ENCODE data around the gene TRABD2B.

Gene TRABD2B

GRCh38 chr1:47986761-47987200 is 10.4 kb downstream of the TRABD2B start:
- Histone ChIP-seq H3K36me3 (ENCODE audit: low read depth) (no peaks in the 10 kb centered on the region), H3K27ac (ENCODE audit: poor library complexity, severe bottlenecking) (no peak overlapping the region), H3K4me3 (ENCODE audit: severe bottlenecking) (no peak overlapping the region), H3K4me1 (ENCODE audit: insufficient read depth, poor library complexity, severe bottlenecking) (no peaks in the 10 kb centered on the region), H3K27me3 (ENCODE audit: insufficient read depth, poor library complexity, severe bottlenecking) (peaks cover 2% of the 10 kb centered on the region), H3K9me3 (ENCODE audit: severe bottlenecking) (no peaks in the 10 kb centered on the region)
- TF ChIP-seq CTCF (IDR thresholded peaks at IDR 0.05; ENCODE audit: poor library complexity, severe bottlenecking), result no peak
- ATAC-seq (ENCODE audit: low read depth), result no peak
- no peak for DNase-seq (ENCODE audit: low spot score)

- no peak overlapping the region for H3K27ac ChIP-seq (ENCODE audit: poor library complexity, severe bottlenecking)
- H3K36me3 ChIP-seq (ENCODE audit: low read depth), result no peaks in the 10 kb centered on the region
- DNase-seq (ENCODE audit: low spot score) (no peak), ATAC-seq (ENCODE audit: low read depth) (no peak)
- TF ChIP-seq CTCF (IDR thresholded peaks at IDR 0.05; ENCODE audit: poor library complexity, severe bottlenecking), result no peak
- no peaks in the 10 kb centered on the region for H3K9me3 ChIP-seq (ENCODE audit: severe bottlenecking)
- H3K4me3 ChIP-seq (ENCODE audit: severe bottlenecking), result no peak overlapping the region
- no peaks in the 10 kb centered on the region for H3K4me1 ChIP-seq (ENCODE audit: insufficient read depth, poor library complexity, severe bottlenecking)
- H3K27me3 ChIP-seq (ENCODE audit: insufficient read depth, poor library complexity, severe bottlenecking), result peaks cover 2% of the 10 kb centered on the region
Measured at GRCh38 chr1:47985018-47985417, 12.2 kb downstream of the TRABD2B start.

- no peak overlapping the region for H3K4me3 ChIP-seq (ENCODE audit: severe bottlenecking)
- no peaks in the 10 kb centered on the region for H3K9me3 ChIP-seq (ENCODE audit: severe bottlenecking)
- no peak overlapping the region for H3K27ac ChIP-seq (ENCODE audit: poor library complexity, severe bottlenecking)
- no peak for TF ChIP-seq CTCF (IDR thresholded peaks at IDR 0.05; ENCODE audit: poor library complexity, severe bottlenecking)
- no peaks in the 10 kb centered on the region for H3K36me3 ChIP-seq (ENCODE audit: low read depth)
- H3K4me1 ChIP-seq (ENCODE audit: insufficient read depth, poor library complexity, severe bottlenecking), result no peaks in the 10 kb centered on the region
- ATAC-seq (ENCODE audit: low read depth) (no peak), DNase-seq (ENCODE audit: low spot score) (no peak)
- H3K27me3 ChIP-seq (ENCODE audit: insufficient read depth, poor library complexity, severe bottlenecking), result peaks cover 2% of the 10 kb centered on the region
Measured at GRCh38 chr1:47984175-47984789, 12.9 kb downstream of the TRABD2B start.

GRCh38 chr1:47983691-47984090 is 13.5 kb downstream of the TRABD2B start:
- ATAC-seq (ENCODE audit: low read depth) (no peak), DNase-seq (ENCODE audit: low spot score) (no peak)
- Histone ChIP-seq H3K9me3 (ENCODE audit: severe bottlenecking) (no peaks in the 10 kb centered on the region), H3K4me3 (ENCODE audit: severe bottlenecking) (no peak overlapping the region), H3K4me1 (ENCODE audit: insufficient read depth, poor library complexity, severe bottlenecking) (no peaks in the 10 kb centered on the region), H3K36me3 (ENCODE audit: low read depth) (no peaks in the 10 kb centered on the region), H3K27me3 (ENCODE audit: insufficient read depth, poor library complexity, severe bottlenecking) (peaks cover 2% of the 10 kb centered on the region), H3K27ac (ENCODE audit: poor library complexity, severe bottlenecking) (no peak overlapping the region)
- TF ChIP-seq CTCF (IDR thresholded peaks at IDR 0.05; ENCODE audit: poor library complexity, severe bottlenecking), result no peak

GRCh38 chr1:47981667-47982350 is 15.4 kb downstream of the TRABD2B start:
- H3K4me3 ChIP-seq (ENCODE audit: severe bottlenecking), result no peak overlapping the region
- peaks cover 2% of the 10 kb centered on the region for H3K27me3 ChIP-seq (ENCODE audit: insufficient read depth, poor library complexity, severe bottlenecking)
- DNase-seq (ENCODE audit: low spot score) (no peak), ATAC-seq (ENCODE audit: low read depth) (no peak)
- no peaks in the 10 kb centered on the region for H3K36me3 ChIP-seq (ENCODE audit: low read depth)
- no peaks in the 10 kb centered on the region for H3K9me3 ChIP-seq (ENCODE audit: severe bottlenecking)
- H3K27ac ChIP-seq (ENCODE audit: poor library complexity, severe bottlenecking), result no peak overlapping the region
- no peak for TF ChIP-seq CTCF (IDR thresholded peaks at IDR 0.05; ENCODE audit: poor library complexity, severe bottlenecking)
- no peaks in the 10 kb centered on the region for H3K4me1 ChIP-seq (ENCODE audit: insufficient read depth, poor library complexity, severe bottlenecking)

Data from RWPE2 (cell line).